GM12891 (cell line): Measurements from ENCODE around the gene DHX34.

Source experiments
- PAX5 ChIP-seq: IDR thresholded peaks from 2 replicates; pipeline ENCODE4 v1.6.1; 2011; ENCODE audit warnings: low read length, moderate library complexity, mild to moderate bottlenecking; ENCODE audit not compliant: insufficient read depth, severe bottlenecking
- POLR2A ChIP-seq: IDR thresholded peaks from 2 replicates; pipeline ENCODE4 v1.6.1; 2011; ENCODE audit warnings: low read depth, low read length, control low read depth

- TF ChIP-seq POLR2A (no peak), PAX5 (no peak)
Measured at GRCh38 chr19:47423203-47423882, 74.2 kb downstream of the DHX34 start.
